G401.6 (cell line): ENCODE data around the gene RBPJL.

Source experiments
- FAIRE-seq: peaks from 2 replicates; lab custom pipeline; 2012; peaks lifted over from hg19 to GRCh38; lab: Jason Lieb, UNC

The RBPJL gene

GRCh38 chr20:45362804-45363610 lies 56.4 kb downstream of the RBPJL start, which contains the start of gene SYS1:
Gene SYS1, plus strand, starts transcription at chr20:45363156. Its CDS starts 376 bp downstream, at chr20:45363532.
- peak; percentile 93 for FAIRE-seq

GRCh38 chr20:45363611-45364492 lies 57.2 kb downstream of the RBPJL start:
- no peak for FAIRE-seq

GRCh38 chr20:45365444-45365970 lies 58.9 kb downstream of the RBPJL start:
- FAIRE-seq = no peak

- FAIRE-seq = no peak
Measured at GRCh38 chr20:45366192-45366591, 59.6 kb downstream of the RBPJL start.

GRCh38 chr20:45366631-45367030 lies 60.0 kb downstream of the RBPJL start:
- FAIRE-seq = no peak

- no peak for FAIRE-seq
Measured at GRCh38 chr20:45367126-45367525, 60.5 kb downstream of the RBPJL start.
